Prostate gland (tissue), 2 donors: ENCODE measurements around the gene PNRC2.

Experiments
- POLR2A ChIP-seq: fragments of 450-650 bp; IDR thresholded peaks from one replicate; pipeline ENCODE4 v1.6.1; 2016; ENCODE audit warnings: antibody characterized with exemption, mild to moderate bottlenecking
- POLR2AphosphoS5 ChIP-seq: sonication (generic); formaldehyde crosslinking; IDR thresholded peaks from one replicate; pipeline ENCODE4 v1.6.1; 2017; ENCODE audit warnings: antibody characterized with exemption
- TF ChIP-seq, protein P1 (sequence below), 4 experiments: fragments of 200-600 bp in 2 of 4; fragments of 450-650 bp in 2 of 4; sonication (generic) in 2 of 4; IDR thresholded peaks; 1 replicate in 3 of 4; 2 replicates in 1 of 4; pipeline ENCODE4 v1.5.1; 2016 to 2019; ENCODE audit warnings: antibody characterized with exemption in 4 of 4, mild to moderate bottlenecking in 2 of 4, moderate library complexity in 2 of 4

DNA sequence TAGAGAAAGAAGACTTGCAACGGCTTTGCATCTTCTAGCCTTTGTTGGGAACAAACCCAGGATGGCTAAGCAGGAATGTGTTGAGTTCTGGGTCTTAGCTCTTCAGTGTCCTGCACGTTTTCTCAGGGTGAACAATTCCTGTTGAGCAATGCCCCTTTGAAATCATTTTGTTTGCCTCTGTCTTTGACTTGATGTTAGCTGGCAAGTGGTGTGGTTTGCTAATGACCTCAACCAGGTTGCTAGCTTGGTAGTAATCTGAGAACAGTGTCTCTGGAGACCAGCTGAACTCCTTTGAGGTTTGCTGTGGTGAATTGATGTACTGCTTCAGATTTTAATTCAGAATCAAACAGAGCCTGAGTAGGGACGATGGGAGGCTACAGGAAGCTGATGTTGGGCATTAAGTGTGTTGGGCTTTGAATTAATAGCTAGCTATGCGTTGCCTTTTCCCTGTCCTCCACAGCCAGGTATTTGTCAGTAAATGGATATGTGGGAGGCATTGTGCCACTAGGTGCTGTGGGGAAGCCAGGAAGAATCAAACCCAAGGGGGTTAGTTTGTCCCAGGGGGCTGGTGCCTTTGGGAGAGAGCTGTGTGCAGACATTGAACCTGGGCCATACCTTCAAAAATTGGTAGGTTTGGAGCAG is 43.8 kb downstream of the PNRC2 start:
- TF ChIP-seq POLR2AphosphoS5 (no peak), POLR2A (no peak)
- TF ChIP-seq, protein P1, sequence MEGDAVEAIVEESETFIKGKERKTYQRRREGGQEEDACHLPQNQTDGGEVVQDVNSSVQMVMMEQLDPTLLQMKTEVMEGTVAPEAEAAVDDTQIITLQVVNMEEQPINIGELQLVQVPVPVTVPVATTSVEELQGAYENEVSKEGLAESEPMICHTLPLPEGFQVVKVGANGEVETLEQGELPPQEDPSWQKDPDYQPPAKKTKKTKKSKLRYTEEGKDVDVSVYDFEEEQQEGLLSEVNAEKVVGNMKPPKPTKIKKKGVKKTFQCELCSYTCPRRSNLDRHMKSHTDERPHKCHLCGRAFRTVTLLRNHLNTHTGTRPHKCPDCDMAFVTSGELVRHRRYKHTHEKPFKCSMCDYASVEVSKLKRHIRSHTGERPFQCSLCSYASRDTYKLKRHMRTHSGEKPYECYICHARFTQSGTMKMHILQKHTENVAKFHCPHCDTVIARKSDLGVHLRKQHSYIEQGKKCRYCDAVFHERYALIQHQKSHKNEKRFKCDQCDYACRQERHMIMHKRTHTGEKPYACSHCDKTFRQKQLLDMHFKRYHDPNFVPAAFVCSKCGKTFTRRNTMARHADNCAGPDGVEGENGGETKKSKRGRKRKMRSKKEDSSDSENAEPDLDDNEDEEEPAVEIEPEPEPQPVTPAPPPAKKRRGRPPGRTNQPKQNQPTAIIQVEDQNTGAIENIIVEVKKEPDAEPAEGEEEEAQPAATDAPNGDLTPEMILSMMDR (IDR thresholded peaks at IDR 0.05), result no peak
